ENCODE data around the gene PLPP4.

GRCh38 chr10:120562956-120563355, 105.9 kb downstream of the PLPP4 start:
- no peak for TF ChIP-seq CTCF (IDR thresholded peaks at IDR 0.05; ENCODE audit: borderline replicate concordance, extremely low read depth, low read length, poor library complexity, severe bottlenecking)
- no peak for TF ChIP-seq EZH2 (IDR thresholded peaks at IDR 0.05; ENCODE audit: borderline replicate concordance, low read depth, low read length, severe bottlenecking)

Measured in DND-41 (cell line).